OCI-LY1 (cell line): ENCODE data around the gene CPM.

ENCODE experiments used
- EZH2 ChIP-seq: fragments of 200-600 bp; sonication (generic), shearing (Covaris generic); IDR thresholded peaks from 2 replicates; pipeline ENCODE4 v1.8.0; 2017; ENCODE audit warnings: borderline replicate concordance, mixed run types, mild to moderate bottlenecking, antibody characterized with exemption, low read length, moderate library complexity, mixed read lengths
- TF ChIP-seq, protein P1 (sequence below): fragments of 200-600 bp; sonication (generic), shearing (Covaris generic); IDR thresholded peaks from 2 replicates; pipeline ENCODE4 v1.5.1; 2017; ENCODE audit warnings: mild to moderate bottlenecking, antibody characterized with exemption, low read length, moderate library complexity, mixed read lengths

DNA sequence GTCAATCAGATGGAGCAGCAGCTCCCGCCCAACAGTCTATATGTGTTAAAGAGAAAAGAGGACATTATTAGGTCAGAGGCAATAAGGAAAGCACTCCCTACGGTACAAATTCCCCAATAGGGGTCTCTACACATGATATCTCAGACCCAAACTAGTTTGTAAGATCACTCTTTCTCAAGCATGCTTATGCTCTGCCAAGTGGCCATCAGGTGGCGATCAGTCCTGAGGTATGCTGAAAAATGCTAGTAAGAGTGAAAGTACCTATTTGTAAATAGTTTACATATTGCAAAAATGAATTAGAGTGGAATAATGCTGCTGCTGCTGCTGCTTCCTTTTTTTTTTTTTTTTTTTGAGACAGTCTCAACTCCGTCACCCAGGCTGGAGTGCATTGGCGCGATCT lies 61.0 kb downstream of the CPM start:
- TF ChIP-seq, protein P1, sequence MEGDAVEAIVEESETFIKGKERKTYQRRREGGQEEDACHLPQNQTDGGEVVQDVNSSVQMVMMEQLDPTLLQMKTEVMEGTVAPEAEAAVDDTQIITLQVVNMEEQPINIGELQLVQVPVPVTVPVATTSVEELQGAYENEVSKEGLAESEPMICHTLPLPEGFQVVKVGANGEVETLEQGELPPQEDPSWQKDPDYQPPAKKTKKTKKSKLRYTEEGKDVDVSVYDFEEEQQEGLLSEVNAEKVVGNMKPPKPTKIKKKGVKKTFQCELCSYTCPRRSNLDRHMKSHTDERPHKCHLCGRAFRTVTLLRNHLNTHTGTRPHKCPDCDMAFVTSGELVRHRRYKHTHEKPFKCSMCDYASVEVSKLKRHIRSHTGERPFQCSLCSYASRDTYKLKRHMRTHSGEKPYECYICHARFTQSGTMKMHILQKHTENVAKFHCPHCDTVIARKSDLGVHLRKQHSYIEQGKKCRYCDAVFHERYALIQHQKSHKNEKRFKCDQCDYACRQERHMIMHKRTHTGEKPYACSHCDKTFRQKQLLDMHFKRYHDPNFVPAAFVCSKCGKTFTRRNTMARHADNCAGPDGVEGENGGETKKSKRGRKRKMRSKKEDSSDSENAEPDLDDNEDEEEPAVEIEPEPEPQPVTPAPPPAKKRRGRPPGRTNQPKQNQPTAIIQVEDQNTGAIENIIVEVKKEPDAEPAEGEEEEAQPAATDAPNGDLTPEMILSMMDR: peak; percentile 43
- no peak for TF ChIP-seq EZH2
